ENCODE results near the gene CDK2AP2.
A peak's percentile ranks its signal among the peaks of the same experiment; 100 is the strongest.
"Not testable (repeated sequence)": the region's sequence is repeated elsewhere in the genome, so short reads cannot be mapped to it uniquely, and the experiment has no call there.

The CDK2AP2 gene

GRCh38 chr11:67465530-67465929, 42.4 kb downstream of the CDK2AP2 start:
- not testable (repeated sequence) for DNase-seq

DNA sequence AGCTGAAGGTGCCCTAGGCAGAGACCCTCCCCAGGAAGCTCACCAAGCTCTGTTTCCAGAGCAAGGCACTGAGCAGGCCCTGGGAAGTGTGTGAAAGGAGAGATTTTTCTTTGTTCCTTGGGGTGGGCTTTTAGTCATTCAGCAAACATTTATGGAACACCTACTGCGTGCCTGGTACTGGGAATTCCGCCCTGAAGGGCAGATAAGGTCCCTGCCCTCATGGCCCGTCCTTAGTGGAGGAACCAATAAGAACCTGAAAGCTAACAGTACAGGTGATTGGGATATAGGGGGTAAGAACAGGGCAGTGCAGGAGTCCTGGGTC, 42.8 kb downstream of the CDK2AP2 start:
- no peak for DNase-seq

DNA sequence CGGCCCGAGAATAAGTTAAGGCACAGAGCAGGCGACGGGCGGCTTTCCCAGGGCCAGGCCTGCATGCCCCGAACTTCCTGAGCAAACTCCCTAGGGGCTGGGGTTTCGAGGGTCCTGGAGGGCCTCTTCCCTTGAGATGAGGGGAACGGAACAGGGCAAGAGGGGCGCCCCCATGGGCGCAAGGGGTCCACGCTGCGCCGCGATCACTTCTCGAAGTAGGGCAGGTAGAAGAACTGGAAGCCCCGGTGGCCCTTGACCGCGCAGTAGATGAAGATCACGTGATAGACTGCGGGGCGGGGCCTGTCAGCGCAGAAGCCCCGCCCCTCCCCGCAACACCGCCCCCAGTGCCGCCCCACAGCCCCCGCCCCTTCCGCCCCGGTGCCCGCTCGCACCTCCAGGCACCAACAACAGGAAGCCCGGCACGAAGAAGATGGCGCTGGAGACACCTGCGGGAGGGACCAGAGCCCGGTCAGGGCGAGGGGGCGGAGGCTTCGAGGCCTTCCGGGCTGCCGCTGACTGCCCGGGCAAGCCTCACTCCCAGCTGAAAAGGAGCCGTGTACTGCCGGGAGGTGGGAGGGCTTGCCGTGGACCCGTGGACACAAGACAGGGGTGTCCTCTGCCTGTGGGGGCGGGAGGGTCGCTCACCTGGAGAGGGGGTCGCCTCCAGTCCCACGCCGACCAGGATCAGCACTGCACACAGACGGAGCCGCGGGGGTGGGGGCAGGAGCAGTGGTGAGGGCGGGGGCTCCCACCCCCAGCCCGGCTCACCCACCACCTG, 43.4 kb downstream of the CDK2AP2 start:
- peak; percentile 85 to 89 for DNase-seq

GRCh38 chr11:67463680-67464410, 44.1 kb downstream of the CDK2AP2 start:
- DNase-seq = peak; percentile 64 to 81

- DNase-seq = no peak
These were observed 44.8 kb downstream of the CDK2AP2 start for GRCh38 chr11:67463186-67463585.

DNA sequence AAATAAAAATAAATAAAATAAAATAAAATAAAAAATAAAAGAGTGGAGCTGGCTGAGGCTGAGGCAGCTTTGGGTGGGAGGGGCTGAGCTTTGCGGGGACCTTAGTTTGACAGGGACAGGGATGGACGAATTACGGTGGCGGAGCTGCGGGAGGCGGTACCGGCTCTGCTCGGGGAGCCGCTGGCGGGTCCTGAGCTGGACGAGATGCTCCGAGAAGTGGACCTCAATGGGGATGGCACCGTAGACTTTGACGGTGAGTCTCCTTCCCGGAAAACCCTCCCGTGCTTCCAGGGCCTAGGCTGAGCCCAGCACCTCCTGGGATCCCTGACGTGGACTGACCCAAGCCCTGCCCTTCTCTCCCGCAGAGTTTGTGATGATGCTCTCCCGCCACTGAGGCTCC, 49.7 kb downstream of the CDK2AP2 start:
- no peak for DNase-seq

DNA sequence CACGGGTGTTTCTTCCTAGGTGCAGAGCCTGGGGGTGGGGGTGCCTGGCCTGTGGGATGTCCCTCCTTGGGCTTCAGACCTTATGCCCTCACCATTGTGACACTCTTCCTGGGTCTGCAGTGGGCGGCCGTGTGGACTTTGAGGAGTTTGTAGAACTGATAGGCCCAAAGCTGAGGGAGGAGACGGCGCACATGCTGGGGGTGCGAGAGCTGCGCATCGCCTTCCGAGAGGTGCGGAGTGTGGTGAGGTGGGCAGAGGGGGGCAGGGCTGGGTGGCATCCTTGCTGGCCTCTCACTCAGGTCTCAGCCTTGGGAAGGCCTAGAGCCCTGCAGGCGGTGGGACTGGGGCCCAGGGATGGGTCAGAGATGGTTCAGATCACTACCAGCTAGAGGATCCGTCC, 50.5 kb downstream of the CDK2AP2 start:
- DNase-seq = no peak

Measured in SW 1271 (cell line).